HG02943 (cell line): Measurements from ENCODE around the gene UTP25.

Source experiments
- ATAC-seq: cut with Tn5 transposase; IDR thresholded peaks from one replicate; pipeline ENCODE4 v1.9.1; 2021; ENCODE audit warnings: mild to moderate bottlenecking, low read depth, moderate library complexity; ENCODE audit not compliant: unreplicated experiment

The UTP25 gene

DNA sequence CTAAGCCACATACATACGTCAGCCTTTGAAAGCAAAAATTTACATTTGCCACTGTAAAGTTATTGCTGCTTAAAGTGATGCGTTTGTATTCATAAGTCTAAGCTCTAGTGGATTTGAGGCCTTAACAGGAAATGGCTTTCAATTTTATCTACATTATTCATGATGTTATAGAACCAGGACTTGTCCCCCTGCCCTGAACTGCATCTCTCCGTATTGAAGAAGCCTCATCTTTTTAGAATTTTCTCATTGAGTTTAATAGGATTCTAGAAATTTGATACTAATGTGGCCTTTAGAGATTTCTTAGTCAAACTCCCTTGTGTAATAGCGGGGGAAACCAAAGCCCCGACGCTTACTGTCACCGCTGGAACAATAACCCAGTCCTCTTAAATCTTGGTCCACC, 9.9 kb downstream of the UTP25 start:
- ATAC-seq, result no peak

DNA sequence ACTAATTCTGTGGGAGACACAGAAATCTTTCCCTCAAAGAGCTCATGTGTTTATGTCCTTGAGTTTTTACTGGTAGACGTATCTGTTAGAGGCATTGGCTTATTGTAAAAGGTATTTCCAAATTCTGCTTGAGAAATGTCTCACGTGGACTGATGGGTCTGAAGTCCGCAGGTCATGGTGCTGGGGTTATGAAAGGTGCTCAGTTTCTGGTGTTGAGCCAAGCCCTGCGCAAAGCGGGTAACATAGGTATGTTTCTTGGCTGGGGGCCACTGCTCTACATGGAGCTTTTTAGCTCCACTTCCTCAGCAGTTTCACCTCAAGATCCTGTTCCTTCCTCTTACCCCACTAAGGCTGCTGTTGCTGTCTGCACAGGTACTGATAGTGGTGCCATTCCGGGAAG, 10.8 kb downstream of the UTP25 start:
- ATAC-seq, result no peak

DNA sequence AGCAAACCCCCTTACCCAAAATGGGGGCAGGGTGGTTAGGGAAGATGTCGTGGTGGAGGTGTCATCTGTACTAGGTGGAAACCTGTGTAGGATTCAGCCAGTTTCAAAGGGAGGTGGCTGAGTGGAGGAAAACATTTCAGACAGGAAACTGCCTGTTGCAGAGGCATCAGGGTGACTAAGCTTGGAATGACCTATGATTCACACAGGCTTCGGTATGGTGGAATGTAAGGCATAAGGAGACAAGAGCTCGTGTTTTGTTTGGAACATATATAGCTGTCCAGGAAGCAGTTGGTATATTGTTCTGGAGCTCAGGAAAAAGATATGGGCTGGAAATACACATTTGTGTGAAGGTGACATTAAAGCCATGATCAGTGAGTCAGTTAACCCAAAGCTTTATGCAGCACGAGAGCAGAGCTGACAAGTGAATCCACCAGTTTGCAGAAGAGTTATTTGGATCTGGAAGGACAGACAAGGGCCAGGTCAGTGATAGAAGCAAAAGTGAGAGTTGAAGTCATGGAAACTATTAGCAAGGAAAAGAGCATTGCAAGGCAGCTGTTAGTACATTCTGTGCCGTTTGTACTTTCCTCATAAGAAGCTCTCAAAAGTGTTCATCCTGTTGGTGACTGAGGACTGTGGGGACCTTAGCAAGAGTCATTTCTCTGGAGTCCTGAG, 12.2 kb downstream of the UTP25 start:
- ATAC-seq, result no peak

DNA sequence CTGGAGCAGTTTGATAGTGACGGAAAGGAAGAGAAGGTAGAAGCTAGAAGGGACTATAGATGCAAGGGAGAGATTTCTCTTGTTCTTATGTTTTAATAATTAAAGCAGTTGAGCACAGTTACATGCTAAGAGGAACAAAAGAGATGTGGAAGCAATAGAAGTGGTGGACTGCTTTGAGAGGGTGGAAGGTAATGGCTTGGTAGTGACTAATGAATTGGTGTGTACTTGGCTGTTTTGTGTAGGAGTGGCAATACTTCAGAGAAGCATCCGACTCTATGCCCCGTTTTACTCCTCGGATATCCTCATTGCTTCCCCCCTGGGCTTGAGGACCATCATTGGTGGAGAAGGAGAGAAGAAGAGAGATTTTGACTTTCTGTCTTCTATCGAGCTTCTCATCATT, 12.8 kb downstream of the UTP25 start:
- ATAC-seq, result no peak

DNA sequence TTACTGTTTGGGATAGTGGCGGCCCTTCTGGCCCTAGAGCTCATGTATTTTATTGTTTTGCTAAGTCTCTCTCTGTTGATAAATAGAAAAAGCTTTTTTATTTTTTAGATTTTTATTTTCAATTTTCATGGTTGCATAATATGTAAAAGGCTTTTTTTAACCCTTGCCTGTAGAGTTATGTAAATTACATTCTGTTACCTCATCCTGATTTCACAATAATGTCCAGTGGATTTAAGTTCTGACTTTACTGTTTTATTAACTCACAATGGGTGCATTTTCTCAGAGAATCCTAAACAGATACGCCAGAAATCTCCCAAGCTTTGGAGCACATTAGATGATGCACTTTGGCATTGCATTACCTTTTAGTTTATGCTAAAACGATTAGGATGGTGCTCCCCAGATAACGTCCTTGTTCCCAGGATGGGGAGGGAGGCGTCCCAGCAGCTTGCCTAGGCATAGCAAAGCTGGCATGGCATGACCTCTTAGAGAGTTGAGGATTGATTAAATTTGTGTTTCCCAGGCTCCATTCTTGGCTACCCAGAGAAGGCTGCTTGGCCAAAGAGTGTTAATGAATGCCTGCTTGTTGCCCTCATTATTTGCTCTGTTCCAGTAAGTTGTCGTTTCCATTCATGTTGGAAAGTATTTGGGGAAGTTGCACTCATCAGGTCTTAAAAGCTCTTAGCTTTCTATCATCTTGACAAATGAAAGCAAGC, 17.1 kb downstream of the UTP25 start:
- no peak for ATAC-seq

DNA sequence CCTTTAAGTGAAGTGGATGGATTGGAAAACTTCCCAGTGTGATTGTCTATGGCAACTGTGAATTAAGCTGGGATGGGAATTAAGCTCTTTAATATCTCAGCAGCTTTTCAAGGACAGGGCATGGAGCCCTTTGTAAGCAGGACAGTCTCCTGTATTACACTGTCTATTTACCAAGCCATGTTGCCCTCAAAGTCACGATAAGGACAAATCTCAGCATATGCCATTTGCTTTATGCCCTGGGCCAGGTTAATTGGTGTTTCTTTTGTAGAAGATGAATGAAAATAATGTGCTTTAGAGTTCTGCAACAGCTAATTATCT, 17.6 kb downstream of the UTP25 start:
- no peak for ATAC-seq

DNA sequence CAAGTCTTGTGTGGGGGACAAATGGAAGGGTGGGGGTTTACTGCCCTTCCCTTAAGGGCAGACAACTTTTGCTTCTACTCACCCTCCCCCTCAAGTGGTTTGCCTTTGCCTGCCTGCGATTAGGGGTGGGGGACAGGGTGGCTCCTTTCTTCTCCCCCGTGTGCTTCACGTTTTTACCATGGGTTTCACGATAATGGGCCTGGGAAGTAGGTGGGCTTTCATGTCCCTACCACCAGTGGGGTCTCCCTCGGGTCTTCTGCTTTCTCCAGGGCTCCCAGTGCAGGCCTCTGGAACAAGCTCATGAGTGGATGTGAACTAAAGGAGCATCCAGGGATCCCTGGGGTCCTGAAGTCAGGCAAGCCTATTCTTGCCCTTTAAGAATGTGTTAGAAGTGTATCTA, 21.6 kb downstream of the UTP25 start:
- no peak for ATAC-seq

DNA sequence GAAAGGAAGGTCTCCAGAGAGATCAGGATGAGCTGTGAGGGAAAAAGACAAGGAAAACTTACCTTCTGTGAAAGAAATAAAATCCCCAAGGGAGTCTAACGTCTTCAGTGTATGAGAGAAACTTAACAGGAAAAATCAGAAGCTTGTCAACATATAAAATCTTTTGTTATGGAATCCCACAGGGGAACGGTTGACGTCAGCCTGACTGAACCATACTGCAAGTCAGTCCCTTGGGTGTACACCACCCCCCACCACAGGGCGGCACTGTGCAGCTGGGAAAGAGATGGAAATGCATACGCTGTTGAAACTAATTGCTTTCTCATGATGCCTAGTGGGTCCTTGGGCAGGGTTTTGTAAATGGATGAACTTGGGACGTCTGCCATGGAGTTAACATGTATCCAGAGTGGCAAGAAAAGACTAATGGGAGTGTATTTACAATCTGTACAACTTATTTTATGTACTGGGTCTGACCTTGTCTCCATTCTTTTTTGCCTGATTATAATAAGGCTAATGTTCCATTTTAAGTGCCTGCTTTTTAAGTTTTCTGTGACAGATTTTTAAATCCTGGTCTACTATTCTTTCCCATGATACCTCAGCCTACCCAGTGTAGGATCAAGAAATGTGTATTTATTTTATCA, 22.7 kb downstream of the UTP25 start:
- ATAC-seq, result no peak

DNA sequence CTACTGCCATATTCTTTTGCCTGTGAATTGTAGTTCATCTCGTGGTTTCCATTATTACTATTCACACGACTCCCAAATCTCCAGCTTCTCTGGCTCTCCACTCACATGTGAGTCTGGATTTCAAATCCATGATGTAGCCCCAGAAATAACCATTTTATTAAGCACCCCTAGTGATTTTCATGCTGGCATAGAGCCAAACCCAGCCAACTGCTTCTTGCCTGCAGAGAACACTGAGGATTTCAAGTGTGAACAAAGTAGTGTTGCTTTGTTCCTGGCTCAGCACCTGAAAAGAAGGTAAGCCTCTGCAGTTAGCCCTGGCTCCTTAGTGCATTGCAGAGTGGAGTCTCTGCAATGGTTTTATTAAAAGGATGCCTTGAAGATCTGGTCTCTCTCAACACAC, 25.9 kb downstream of the UTP25 start:
- ATAC-seq, result no peak

DNA sequence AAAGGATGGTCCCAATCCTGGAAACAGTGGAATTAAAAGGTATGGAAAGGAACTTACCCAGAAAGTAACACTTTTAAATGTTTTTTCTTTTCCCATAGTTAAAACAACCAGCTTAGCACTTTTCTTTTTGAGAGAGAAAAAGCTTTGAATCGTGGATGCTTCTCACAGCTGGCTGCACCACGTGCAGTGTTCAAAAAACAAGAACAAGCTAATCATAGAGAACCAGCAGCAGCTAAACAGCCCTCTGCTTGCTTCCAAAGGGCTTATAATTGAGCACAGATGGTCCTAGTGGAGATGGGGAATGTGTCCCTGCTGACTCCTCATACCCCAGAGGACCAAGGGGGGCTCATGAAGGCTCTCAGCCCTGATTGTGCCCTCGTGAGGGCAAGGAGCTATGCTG, 26.4 kb downstream of the UTP25 start:
- no peak for ATAC-seq

DNA sequence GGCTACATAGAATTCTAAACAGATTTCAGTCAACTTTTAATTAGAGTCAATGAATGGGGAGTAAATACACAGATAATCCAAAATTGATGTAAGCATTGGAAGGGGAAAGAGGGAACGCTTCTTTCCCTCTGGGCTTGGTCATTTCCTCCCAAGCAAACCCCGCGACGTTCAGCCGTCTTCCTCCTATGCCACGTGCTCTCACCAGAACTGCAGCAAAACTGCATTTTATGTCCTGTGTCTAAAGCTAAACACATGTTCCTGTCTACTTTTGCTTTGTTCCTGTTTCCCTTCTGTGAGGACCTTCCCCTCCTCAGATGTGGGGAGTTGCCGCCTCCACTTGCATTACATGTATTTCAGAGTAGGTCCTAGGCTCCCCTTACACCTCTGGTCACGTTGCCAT, 27.2 kb downstream of the UTP25 start:
- ATAC-seq, result no peak

DNA sequence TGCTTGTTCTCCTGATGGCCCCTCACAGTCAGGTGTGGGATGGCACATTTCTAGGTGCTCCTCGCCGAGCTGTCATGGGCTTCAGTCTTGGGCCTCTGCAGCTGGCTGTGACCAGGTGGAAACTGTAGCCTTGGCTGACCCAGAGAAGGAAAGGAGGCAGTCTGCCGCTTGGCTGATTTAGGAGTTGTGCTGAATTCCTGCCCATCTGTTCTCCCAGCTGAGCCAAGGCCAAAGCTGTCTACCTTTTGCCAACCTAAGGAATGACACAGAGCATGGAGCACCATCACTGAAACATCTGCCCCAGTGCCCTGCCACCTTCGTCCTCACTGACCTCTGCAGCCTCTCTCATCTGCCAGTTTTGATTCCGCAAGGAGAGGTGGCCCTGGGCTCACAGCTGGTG, 27.9 kb downstream of the UTP25 start:
- ATAC-seq, result no peak

DNA sequence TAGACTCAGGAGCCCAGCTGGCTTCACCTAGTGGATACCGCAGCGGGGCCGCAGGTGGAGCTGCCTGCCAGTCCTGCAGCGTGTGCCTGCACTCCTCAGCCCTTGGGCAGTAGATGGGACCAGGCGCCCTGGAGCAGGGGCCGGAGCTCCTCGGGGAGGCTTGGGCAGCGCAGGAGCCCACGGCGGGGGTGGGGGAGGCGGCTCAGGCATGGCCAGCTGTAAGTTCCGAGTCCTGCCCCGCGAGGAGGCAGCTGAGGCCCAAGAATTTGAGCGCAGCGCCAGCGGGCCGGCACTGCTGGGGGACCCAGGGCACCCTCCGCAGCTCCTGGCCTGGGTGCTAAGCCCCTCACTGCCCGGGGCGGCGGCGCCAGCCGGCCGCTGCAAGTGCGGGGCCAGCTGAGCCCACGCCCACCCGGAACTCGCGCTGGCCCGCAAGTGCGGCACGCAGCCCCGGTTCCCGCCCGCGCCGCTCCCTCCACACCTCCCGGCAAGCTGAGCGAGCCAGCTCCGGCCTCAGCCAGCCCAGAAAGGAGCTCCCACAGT, 30.9 kb downstream of the UTP25 start:
- no peak for ATAC-seq

DNA sequence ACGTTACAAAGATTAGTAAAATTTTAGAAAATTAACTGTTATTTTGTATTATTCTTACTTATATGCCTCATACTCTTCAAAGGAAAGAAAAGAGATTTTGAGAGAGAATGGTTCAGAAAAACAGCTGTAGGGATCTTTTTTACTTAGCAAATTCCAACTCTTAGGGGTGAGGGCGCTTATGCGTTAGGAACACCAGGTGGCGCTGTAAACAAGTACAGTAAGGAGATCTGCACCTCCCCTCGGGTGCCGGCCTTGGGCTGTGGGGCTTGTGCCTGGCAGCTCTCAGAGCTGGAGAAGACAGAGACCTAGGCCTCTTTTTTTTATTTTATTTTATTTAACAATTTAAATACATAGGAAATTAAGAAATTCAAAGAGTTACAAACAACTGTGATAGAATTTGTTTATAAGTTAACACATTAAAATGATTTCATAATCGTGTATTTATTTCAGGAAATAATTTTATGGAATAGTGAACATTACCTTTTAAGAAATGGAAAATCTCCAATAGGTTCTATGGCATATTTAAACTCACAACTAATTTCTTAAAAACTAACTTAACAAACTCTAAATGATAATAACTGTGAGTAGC, 32.6 kb downstream of the UTP25 start:
- peak; percentile 95 for ATAC-seq

DNA sequence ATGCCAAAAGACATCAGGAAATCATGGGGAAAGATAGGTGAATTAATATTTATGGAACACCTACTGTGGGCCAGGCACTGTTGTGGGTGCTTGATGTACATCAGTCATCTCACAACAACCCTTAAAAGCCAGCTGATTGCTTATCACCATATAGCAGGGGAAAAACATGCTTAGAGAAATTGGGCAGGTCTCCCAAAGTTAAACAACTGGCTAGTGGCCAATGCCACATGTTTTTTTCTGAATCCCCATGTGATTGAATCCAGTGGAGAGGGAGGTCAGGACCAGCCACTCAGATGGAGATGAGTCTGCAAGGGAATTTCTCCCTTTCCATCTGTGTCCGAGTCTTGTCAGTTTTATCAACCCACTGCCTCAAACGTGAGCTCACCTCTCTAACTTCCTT, 33.5 kb downstream of the UTP25 start:
- no peak for ATAC-seq

DNA sequence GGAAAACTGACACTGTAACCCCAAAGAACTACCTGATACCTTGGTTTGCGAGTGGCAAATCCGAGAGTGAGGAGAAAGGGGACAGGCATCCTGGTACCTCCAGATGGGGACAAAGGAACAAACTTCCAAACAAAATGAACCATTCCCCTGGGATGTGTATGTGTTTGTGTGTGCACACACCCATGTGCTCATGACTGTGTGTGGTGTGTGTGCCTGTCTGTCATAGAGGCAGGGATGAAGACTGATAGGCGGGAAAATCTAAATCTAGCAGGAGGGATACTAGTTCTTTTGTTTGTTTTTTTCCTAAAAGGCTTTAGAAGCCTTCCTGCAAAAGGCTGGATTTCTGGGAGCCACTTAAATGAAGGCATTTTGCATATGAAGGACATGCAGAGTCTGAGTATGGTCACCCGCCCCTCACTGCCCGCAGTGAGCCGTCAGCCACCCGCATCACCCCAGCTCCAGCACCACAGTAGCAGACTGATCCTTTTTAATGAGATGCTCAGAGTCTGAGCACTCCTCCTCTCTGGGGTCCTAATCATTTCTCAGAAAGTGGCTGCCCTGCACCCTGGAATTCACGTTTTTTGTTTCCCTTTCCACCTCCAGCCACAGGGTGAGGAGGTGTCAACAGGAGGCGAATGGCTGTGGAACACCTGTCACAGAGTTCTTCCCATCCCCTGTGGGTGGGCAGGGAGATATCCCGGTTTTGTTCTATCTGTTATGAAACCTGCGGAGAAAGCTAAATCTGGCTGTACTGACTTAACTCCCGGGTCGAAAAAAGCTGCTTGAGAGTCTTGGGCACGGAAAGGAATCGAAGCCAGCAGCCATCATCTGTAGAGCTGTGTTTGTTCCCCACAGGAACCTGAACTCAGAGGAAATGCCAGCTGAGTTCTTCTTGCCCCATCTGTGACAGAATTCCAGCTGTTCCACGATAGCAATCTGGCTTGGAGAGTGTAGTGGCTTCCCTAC, 34.9 kb downstream of the UTP25 start:
- no peak for ATAC-seq

DNA sequence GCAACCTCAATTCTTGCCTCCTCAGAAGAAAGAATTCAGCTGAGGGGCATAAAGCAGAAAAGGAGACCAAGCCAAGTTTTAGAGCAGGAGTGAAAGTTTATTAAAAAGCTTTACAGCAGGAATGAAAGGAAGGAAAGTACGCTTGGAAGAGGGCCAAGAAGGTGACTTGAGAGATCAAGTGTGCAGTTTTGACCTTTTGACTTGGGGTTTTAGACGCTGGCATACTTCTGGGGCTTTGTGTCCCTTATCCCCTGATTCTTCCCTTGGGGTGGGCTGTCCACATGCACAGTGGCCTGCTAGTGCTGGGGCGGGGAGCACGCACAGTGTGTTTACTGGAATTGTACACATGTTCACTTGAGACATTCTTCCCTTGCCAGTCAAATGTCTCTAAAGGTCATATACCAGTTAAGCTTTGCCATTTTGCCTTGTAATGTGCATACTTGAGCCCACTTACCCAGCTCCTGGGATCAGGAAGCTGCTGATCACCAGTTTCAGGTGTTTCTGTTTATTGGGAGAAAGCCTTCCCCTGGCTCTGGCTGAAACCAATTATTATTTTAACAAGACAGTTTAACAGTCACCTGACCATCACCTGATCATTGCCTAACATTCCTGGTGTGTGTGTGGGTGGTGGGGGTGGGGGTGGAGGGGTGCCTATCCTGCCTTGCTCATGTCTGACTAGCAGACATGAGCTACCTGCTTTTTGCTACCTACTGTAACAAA, 36.2 kb downstream of the UTP25 start:
- ATAC-seq, result no peak

DNA sequence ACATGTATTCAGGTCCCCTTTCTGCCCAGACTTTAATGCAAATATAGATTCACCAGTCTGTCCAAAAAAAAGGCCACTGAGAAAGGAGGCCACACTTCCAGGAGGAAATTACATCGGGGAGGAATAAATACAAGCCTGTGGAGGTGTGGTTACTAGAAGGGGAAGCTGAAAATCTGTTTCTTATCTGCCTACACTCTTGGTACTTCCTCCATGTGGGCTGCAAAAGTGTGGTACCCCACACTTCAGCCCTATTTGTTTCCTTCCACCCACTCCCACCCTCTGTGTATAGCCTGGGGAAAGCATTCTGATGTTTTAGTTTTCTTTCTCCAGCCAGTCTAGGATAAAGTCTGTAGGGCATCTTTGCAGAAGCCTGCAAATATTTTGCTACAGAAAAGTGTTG, 38.4 kb downstream of the UTP25 start:
- ATAC-seq, result no peak

DNA sequence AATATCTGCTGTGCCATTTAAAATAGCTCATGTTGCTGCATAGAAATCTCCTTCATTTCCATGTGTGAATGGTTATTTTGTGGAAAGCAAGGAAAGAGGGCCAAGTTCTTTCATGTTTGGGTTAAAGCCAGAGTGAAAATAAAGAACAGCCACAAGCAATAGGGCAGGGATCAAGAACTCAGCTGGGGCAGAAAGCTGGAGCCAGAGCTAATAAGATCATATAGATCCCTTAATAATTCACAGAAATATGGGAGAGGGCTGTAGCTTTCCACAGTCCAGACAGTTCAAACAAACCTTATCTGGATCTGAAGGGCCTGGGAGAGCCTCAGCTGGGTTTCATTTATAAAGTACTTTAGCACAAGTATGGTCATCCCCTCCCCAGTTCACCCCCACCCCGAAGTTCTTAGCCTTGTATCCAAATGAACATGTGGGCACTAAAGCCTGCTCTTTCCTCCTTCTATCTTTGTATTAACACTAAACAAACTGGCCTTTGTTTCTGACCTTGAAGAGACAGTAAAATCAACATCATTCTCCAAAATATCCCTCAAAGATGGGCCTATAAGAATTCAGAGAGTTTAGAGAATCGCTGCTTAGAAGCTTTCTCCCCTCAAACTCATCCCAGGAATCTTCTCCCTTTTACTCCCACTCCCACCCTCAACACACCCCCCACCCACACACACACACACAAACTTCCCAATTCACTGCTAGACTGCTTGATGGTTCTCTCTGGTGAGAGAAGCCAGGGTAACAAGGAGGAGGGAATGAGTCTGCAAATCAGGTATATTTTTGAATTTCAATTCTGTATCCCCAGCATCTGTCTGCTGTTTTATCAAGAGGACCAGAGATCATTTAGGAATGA, 41.7 kb downstream of the UTP25 start:
- no peak for ATAC-seq
